ENCODE data around the gene NCOA3. TPM values are rescaled to one million over a fixed set of nuclear protein-coding genes. Genes with fewer than 3 reads are reported as not detected.

Gene NCOA3
- total RNA-seq, 1 experiment from 2014 or later: 96.7 TPM

GRCh38 chr20:47476452-47476851 lies 25.2 kb upstream of the NCOA3 start:
- BruUV-seq (replicated peaks): no TSS peak
- Histone ChIP-seq H3K27me3 (replicated peaks; ENCODE audit: control insufficient read depth, insufficient read depth, low read length) (no peaks in the 10 kb centered on the region), H3K36me3 (ENCODE audit: control insufficient read depth, insufficient read depth, low read length) (no peaks in the 10 kb centered on the region), H3K9me3 (no peaks in the 10 kb centered on the region), H3K4me3 (ENCODE audit: low read depth, low read length) (no peak overlapping the region), H3K4me1 (peaks cover 8% of the 10 kb centered on the region)
- intact Hi-C loops (cut with micrococcal nuclease; ENCODE audit: unreplicated experiment): no loop called here
- H3K27ac Mint-ChIP-seq (ENCODE audit: unreplicated experiment): no peak overlapping the region
- POLR2A ChIA-PET: no interaction called here
- DNase-seq: no peak
- peaks cover 8% of the 10 kb centered on the region for H3K4me1 Mint-ChIP-seq (ENCODE audit: low read depth, unreplicated experiment)
- no peaks in the 10 kb centered on the region for H3K27me3 Mint-ChIP-seq (ENCODE audit: insufficient read depth, unreplicated experiment)
- H3K4me3 Mint-ChIP-seq (ENCODE audit: unreplicated experiment): no peak overlapping the region
- no peaks in the 10 kb centered on the region for H3K9me3 Mint-ChIP-seq (ENCODE audit: unreplicated experiment)
- CTCF ChIA-PET: no interaction called here
- H3K36me3 Mint-ChIP-seq (ENCODE audit: insufficient read depth, unreplicated experiment): no peaks in the 10 kb centered on the region
- no peak for TF ChIP-seq CTCF (IDR thresholded peaks at IDR 0.05; ENCODE audit: insufficient read depth in 1 of 2, low read depth in 1 of 2, low read length in 1 of 2, severe bottlenecking in 1 of 2, unreplicated experiment in 1 of 2)

- Mint-ChIP-seq H3K27me3 (ENCODE audit: insufficient read depth, unreplicated experiment) (no peaks in the 10 kb centered on the region), H3K4me1 (ENCODE audit: low read depth, unreplicated experiment) (peaks cover 14% of the 10 kb centered on the region), H3K9me3 (ENCODE audit: unreplicated experiment) (no peaks in the 10 kb centered on the region), H3K4me3 (ENCODE audit: unreplicated experiment) (no peak overlapping the region), H3K27ac (ENCODE audit: unreplicated experiment) (peak overlapping the region; percentile 0), H3K36me3 (ENCODE audit: insufficient read depth, unreplicated experiment) (no peaks in the 10 kb centered on the region)
- Histone ChIP-seq H3K4me1 (peaks cover 4% of the 10 kb centered on the region), H3K4me3 (ENCODE audit: low read depth, low read length) (no peak overlapping the region), H3K27me3 (replicated peaks; ENCODE audit: control insufficient read depth, insufficient read depth, low read length) (no peaks in the 10 kb centered on the region), H3K36me3 (ENCODE audit: control insufficient read depth, insufficient read depth, low read length) (no peaks in the 10 kb centered on the region), H3K9me3 (no peaks in the 10 kb centered on the region)
- POLR2A ChIA-PET: interaction anchor here (0.6 to 1.1 kb wide), 2 partner anchors 11 to 22 kb away, joined by 3 to 4 read pairs; no protein-coding TSS in a partner anchor
- TF ChIP-seq CTCF (IDR thresholded peaks at IDR 0.05; ENCODE audit: insufficient read depth in 1 of 2, low read depth in 1 of 2, low read length in 1 of 2, severe bottlenecking in 1 of 2, unreplicated experiment in 1 of 2): no peak
- intact Hi-C loops (cut with micrococcal nuclease; ENCODE audit: unreplicated experiment): no loop called here
- no TSS peak for BruUV-seq (replicated peaks)
- no peak for DNase-seq
- CTCF ChIA-PET: no interaction called here
These were observed 22.6 kb upstream of the NCOA3 start for GRCh38 chr20:47479093-47479492.

- POLR2A ChIA-PET: interaction anchor here (1.1 kb wide), 1 partner anchor 22 kb away, joined by 3 read pairs; no protein-coding TSS in a partner anchor
- Histone ChIP-seq H3K9me3 (no peaks in the 10 kb centered on the region), H3K4me1 (peaks cover 4% of the 10 kb centered on the region), H3K27me3 (replicated peaks; ENCODE audit: control insufficient read depth, insufficient read depth, low read length) (no peaks in the 10 kb centered on the region), H3K36me3 (ENCODE audit: control insufficient read depth, insufficient read depth, low read length) (no peaks in the 10 kb centered on the region), H3K4me3 (ENCODE audit: low read depth, low read length) (no peak overlapping the region)
- Mint-ChIP-seq H3K9me3 (ENCODE audit: unreplicated experiment) (no peaks in the 10 kb centered on the region), H3K27me3 (ENCODE audit: insufficient read depth, unreplicated experiment) (no peaks in the 10 kb centered on the region), H3K27ac (ENCODE audit: unreplicated experiment) (peak overlapping the region; percentile 0), H3K4me1 (ENCODE audit: low read depth, unreplicated experiment) (peaks cover 14% of the 10 kb centered on the region), H3K36me3 (ENCODE audit: insufficient read depth, unreplicated experiment) (no peaks in the 10 kb centered on the region), H3K4me3 (ENCODE audit: unreplicated experiment) (no peak overlapping the region)
- no peak for DNase-seq
- CTCF ChIA-PET: no interaction called here
- TF ChIP-seq CTCF (IDR thresholded peaks at IDR 0.05; ENCODE audit: insufficient read depth in 1 of 2, low read depth in 1 of 2, low read length in 1 of 2, severe bottlenecking in 1 of 2, unreplicated experiment in 1 of 2): no peak
- intact Hi-C loops (cut with micrococcal nuclease; ENCODE audit: unreplicated experiment): no loop called here
- no TSS peak for BruUV-seq (replicated peaks)
These were observed 22.2 kb upstream of the NCOA3 start for GRCh38 chr20:47479506-47479905.
